Skeletal muscle tissue (tissue), 4 donors: ENCODE data around the gene LYPD6B. TPM values are rescaled to one million over a fixed set of nuclear protein-coding genes. Genes with fewer than 3 reads are reported as not detected.

ENCODE experiments used
- H3K27ac ChIP-seq: one replicate; pipeline ENCODE4 v1.7.0; 2013; ENCODE audit warnings: mild to moderate bottlenecking, low read depth, low read length, inconsistent platforms
- H3K27me3 ChIP-seq, 3 donors: one replicate each; pipeline ENCODE4 v1.7.0; 2013; ENCODE audit warnings: low read length in 3 of 3; ENCODE audit not compliant: control insufficient read depth in 3 of 3, insufficient read depth in 3 of 3
- H3K36me3 ChIP-seq, 3 donors: one replicate each; pipeline ENCODE4 v1.7.0; 2013; ENCODE audit warnings: low read length in 3 of 3; ENCODE audit not compliant: control insufficient read depth in 3 of 3, insufficient read depth in 3 of 3
- H3K4me1 ChIP-seq, 3 donors: one replicate each; pipeline ENCODE4 v1.7.0; 2013; ENCODE audit warnings: low read length in 3 of 3, mild to moderate bottlenecking in 3 of 3; ENCODE audit not compliant: control insufficient read depth in 3 of 3, insufficient read depth in 3 of 3
- H3K4me3 ChIP-seq, 3 donors: one replicate each; pipeline ENCODE4 v1.7.0; 2013; ENCODE audit warnings: low read length in 3 of 3
- H3K9ac ChIP-seq, 3 donors: one replicate each; pipeline ENCODE4 v1.7.0; 2013; ENCODE audit warnings: low read length in 3 of 3, mild to moderate bottlenecking in 3 of 3, moderate library complexity in 2 of 3, low read depth in 1 of 3
- H3K9me3 ChIP-seq, 3 donors: one replicate each; pipeline ENCODE4 v1.7.0; 2013; ENCODE audit warnings: low read length in 3 of 3; ENCODE audit not compliant: control insufficient read depth in 3 of 3
- total RNA-seq: library from RNA; depleted of rRNA; stranded (reverse); fragments of >200 nt; gene quantifications from one replicate; pipeline ENCODE4 v1.2.3, GENCODE V29; 2014
- donor health status: Osteomylitis.

The LYPD6B gene
- total RNA-seq, 1 donor from 2014 or later, result 0.52 TPM

DNA sequence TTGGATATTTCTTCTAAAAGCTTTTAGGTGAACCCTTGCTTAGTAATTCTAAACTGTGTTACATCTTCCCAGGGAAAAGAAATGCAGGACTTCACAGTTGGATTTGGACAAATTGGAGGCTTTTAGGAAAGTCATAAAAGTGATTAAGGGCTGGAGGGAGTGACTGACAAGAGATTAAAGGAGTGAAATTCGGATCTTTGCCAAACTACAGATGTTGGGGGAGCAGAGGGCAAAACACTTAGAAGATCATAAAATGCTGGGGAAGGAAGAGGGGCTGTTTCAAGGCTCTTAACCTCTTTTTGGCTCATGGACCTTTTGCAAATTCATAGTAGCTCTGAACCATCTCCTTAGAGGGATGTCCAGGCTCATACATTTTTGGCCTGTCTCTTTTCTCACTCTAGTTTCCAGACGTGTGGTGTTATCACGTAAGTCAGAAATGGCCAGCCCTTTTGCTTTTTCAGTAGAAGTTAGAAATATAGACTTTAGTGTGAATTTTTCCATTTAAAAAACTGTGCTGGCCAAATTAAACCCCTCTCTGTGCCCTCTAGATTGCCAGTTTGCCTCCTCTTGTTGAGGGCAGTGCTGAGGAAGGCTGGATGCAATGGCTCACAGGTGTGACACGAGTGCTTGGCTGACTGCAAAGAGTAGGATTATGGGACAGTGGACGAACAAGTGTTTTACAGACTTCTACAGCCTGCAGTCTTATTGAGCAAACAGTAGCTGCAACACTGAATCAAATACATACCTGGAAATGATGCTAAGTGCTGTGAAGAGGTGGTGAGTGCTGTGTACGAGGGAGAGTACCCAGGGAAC lies 109.9 kb downstream of the LYPD6B start:
- Histone ChIP-seq H3K9me3 (no peaks in the 10 kb centered on the region), H3K9ac (no peak overlapping the region), H3K27me3 (no peaks in the 10 kb centered on the region), H3K36me3 (no peaks in the 10 kb centered on the region), H3K4me3 (no peak overlapping the region), H3K27ac (no peak overlapping the region), H3K4me1 (no peaks in the 10 kb centered on the region)

DNA sequence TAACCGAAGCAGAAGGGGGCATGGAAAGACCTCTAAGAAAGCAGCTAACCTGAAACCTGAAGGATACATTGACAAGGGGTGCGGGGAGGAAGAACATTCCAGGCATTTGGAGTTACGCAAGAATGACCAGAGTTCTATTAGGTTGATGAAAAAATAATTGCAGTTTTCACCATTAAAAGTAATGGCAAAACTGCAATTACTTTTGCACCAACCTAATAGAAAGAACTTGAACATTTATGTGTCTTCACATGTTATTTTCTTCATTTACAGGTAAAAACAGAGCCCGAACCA lies 110.5 kb downstream of the LYPD6B start:
- Histone ChIP-seq H3K9ac (no peak overlapping the region), H3K36me3 (no peaks in the 10 kb centered on the region), H3K4me1 (no peaks in the 10 kb centered on the region), H3K27ac (no peak overlapping the region), H3K4me3 (no peak overlapping the region), H3K27me3 (no peaks in the 10 kb centered on the region), H3K9me3 (no peaks in the 10 kb centered on the region)

DNA sequence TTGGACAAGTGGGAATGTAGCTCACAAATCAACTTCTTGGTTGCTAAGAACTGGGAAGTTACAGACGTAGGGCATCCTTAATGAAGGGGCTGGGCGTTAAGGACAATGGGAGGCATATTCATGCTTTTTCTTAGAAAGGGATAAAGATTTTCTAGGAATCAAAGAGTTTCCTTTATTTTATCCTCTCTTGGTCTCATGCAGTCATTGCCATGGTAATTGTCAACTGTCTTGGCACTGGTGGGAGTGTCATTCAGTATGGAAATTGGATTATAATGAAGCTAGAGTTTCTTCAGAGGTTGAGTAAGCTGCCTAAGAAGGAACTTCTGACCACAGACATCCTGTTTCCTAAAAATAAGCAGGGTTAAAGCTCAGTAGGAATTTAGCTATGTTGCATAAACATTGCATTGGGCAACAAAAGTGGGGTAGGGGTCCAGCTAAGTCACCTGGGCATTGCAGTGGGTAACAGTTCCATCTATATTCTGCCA lies 114.0 kb downstream of the LYPD6B start:
- Histone ChIP-seq H3K4me1 (no peaks in the 10 kb centered on the region), H3K4me3 (no peak overlapping the region), H3K27me3 (no peaks in the 10 kb centered on the region), H3K36me3 (no peaks in the 10 kb centered on the region), H3K27ac (no peak overlapping the region), H3K9ac (no peak overlapping the region), H3K9me3 (no peaks in the 10 kb centered on the region)

DNA sequence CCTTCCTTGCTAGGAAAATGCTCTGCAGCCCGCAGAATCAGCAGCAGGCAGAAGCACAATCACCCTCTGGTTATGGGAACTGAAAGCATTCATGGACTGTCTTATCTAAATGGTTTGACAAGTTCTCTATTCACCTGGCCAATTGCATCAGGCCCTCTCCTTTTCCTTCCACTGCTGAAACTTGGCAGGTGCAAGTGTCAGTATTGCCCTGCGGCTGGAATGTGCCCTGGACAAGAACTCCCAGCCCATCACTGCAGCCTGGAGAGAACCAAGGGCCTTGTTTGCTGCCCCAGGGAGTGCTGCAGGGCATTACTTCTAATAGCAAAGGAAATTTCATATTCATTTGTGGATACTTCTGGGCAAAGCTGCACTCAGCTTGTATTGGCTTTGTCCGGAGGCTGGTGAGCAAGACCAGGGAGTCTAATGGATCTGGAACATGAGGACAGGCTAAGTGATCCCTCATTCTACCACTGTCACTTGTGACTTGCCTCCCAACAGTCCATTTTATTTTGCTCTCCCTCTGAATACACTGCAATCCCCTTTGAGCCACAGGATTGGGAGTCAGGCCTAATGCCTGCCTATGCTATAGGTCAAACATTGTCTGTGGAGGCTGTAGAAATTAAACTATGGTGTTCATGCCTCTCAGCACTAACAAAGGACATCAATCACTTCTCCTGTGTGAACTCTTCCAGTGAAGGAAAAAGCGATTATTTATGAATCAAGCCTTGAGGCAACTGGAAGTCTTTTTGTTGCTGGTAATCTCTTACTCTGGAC lies 116.9 kb downstream of the LYPD6B start:
- no peak overlapping the region for H3K27ac ChIP-seq
- no peaks in the 10 kb centered on the region for H3K36me3 ChIP-seq
- H3K9ac ChIP-seq, result no peak overlapping the region
- H3K4me1 ChIP-seq, result no peaks in the 10 kb centered on the region
- no peaks in the 10 kb centered on the region for H3K27me3 ChIP-seq
- no peaks in the 10 kb centered on the region for H3K9me3 ChIP-seq
- H3K4me3 ChIP-seq, result no peak overlapping the region

DNA sequence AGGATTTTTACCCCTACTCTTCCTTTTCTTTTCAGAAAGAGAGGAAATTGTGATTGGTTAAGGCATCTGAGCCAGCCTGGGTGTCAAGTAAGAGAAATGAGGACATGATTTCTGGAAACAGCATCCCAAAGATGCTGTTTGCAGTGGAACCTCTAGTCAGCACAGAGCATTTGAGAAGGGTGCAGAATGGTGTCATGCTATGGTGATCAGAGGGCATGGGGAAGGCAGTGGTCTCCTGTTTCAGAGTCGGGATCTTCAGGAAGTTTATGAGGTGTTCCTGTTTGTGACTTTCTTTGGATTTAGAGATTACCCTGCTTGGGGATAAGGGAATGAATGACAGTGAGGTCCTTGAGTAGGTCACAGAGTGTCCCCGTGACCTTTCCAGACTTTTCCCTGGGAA lies 117.5 kb downstream of the LYPD6B start:
- no peaks in the 10 kb centered on the region for H3K9me3 ChIP-seq
- H3K27ac ChIP-seq, result no peak overlapping the region
- H3K27me3 ChIP-seq, result no peaks in the 10 kb centered on the region
- H3K4me3 ChIP-seq, result no peak overlapping the region
- no peaks in the 10 kb centered on the region for H3K36me3 ChIP-seq
- no peaks in the 10 kb centered on the region for H3K4me1 ChIP-seq
- H3K9ac ChIP-seq, result no peak overlapping the region

DNA sequence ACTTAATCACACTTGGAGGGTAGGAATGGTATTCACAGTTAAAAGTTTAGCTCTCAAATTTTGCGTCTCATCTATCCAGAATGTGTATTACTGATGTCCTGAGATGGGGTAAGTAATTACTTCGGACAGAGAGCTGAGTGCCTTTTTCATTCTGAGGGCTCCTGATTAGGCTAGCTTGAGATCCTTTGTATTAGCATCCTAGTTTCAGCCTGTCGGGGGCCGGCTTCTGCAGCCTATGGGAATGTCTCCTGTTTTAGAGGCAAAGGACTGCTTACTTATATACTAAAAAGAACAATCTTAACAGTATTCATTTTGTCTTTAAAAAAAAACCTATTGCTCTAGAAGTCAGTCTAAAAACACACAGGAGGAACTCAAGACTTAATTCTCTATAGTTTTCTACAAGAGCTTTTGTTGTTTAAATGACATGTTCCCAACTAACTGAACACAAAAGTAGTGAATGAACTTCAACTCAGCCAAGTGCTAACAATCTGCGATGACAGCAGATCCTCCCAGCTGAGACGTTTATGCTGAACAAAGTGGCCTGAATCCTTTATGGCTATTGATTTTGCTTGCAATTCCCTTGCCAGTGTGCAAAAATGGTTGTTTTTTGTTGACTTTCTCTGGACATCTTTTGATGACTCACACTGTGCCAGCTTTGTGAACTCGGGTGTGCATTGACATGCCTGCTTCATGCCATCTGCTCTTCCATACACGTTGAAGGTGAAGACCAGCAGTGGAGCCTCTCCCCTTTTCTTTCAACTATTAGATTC lies 118.7 kb downstream of the LYPD6B start:
- no peak overlapping the region for H3K27ac ChIP-seq
- H3K9me3 ChIP-seq, result no peaks in the 10 kb centered on the region
- no peak overlapping the region for H3K9ac ChIP-seq
- H3K27me3 ChIP-seq, result no peaks in the 10 kb centered on the region
- H3K4me1 ChIP-seq, result no peaks in the 10 kb centered on the region
- no peak overlapping the region for H3K4me3 ChIP-seq
- H3K36me3 ChIP-seq, result no peaks in the 10 kb centered on the region

DNA sequence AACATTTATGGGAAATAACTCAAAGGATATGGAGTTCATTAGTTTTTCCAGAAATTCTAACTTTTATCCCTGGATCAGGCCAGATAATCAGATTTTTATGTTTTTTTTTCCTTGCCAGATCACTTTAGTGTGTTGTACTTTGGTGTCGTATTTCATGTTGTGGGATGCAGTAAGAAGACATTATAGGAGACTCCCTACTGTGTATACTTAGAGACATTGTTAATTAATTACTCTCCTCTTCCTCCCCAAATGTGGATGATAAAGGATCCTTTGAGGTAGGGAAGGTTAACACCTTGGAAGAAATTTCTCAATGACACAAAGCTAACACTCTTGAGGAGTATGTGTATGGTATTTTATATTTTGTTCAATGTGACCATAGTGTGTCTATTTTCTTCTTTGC lies 120.5 kb downstream of the LYPD6B start:
- H3K27ac ChIP-seq, result no peak overlapping the region

DNA sequence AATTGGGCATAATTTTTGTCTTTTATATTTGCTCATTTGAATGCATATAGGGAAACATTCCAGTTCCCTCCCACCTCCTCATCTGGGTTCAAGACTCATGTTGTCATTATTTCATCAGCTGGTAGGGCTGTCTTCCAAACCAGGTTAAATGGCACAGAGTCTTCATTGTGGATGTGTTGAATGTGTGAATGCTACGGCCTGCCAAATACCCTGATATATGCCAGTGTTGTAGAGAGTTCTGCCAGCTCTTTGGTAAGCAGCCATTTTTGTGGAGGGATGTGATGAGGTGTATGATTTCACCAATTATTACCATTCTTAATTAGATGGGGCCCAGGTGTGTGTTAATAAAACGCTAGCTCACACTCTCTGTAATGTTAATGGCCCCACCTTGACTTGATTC lies 121.7 kb downstream of the LYPD6B start:
- Histone ChIP-seq H3K9me3 (no peaks in the 10 kb centered on the region), H3K36me3 (no peaks in the 10 kb centered on the region), H3K4me1 (no peaks in the 10 kb centered on the region), H3K9ac (no peak overlapping the region), H3K27ac (no peak overlapping the region), H3K4me3 (no peak overlapping the region), H3K27me3 (no peaks in the 10 kb centered on the region)

More for the DNA sequence above, 120.5 kb downstream of the LYPD6B start:
- H3K27me3 ChIP-seq, result no peaks in the 10 kb centered on the region
- no peaks in the 10 kb centered on the region for H3K4me1 ChIP-seq
- H3K4me3 ChIP-seq, result no peak overlapping the region
- no peaks in the 10 kb centered on the region for H3K36me3 ChIP-seq
- no peaks in the 10 kb centered on the region for H3K9me3 ChIP-seq
- H3K9ac ChIP-seq, result no peak overlapping the region

DNA sequence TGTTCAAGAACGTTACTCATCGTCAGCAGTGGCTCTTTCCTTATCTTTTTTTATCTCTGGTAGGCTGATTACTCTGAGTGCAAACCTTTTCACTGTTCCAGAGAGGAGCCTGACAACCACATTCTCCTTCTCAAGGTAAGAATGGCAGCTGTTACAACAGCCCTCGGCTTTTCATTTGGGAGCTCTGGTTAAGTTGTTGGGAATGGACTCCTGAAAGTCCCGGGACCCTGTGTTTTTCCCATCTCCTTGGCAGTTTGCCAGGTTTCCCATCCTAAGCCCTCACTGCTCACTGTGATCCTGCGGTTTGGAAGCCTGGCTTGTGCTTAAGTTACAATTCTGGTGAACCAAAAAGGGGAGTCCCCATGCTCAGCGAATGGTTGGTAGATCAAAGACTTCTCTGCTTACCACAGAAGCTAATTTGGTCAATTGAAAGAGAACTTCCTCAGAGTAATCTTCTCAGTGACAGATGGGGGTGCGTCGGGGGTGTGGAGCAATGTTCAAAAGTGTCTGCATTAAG lies 122.3 kb downstream of the LYPD6B start:
- no peaks in the 10 kb centered on the region for H3K9me3 ChIP-seq
- no peaks in the 10 kb centered on the region for H3K27me3 ChIP-seq
- H3K9ac ChIP-seq, result no peak overlapping the region

More for the DNA sequence above, 122.3 kb downstream of the LYPD6B start:
- Histone ChIP-seq H3K4me3 (no peak overlapping the region), H3K4me1 (no peaks in the 10 kb centered on the region), H3K27ac (no peak overlapping the region), H3K36me3 (no peaks in the 10 kb centered on the region)
